ENCODE data around the gene CPLX1.

Gene CPLX1

DNA sequence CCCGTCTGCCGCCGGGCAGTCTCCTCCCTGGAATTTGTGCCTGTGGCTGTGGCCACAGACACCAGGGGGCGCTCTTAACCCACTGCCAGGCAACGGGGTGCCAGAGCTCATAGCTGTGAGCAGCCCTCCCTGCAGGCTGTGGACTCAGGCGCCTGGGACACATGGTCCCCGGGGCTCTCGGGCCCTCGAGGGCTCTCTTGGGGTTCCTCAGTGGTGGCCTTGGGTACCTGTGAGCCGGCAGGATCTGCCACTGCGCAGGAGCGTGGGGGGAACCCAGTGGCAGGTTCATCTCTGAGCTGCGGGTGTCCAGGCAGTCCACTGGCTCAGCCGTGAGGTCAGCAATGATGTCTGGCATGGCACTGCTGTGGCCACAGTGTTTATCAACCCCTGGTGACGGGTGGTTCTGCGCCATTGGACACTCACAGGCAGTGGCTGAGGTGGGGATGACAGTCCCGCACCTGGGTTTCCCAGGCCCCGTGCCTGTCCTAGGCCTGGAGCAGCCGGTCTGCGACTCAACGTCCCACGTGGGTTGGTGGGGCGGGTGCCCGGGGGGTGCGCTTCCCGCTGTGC is 83.1 kb downstream of the CPLX1 start:
- TF ChIP-seq, protein P1, sequence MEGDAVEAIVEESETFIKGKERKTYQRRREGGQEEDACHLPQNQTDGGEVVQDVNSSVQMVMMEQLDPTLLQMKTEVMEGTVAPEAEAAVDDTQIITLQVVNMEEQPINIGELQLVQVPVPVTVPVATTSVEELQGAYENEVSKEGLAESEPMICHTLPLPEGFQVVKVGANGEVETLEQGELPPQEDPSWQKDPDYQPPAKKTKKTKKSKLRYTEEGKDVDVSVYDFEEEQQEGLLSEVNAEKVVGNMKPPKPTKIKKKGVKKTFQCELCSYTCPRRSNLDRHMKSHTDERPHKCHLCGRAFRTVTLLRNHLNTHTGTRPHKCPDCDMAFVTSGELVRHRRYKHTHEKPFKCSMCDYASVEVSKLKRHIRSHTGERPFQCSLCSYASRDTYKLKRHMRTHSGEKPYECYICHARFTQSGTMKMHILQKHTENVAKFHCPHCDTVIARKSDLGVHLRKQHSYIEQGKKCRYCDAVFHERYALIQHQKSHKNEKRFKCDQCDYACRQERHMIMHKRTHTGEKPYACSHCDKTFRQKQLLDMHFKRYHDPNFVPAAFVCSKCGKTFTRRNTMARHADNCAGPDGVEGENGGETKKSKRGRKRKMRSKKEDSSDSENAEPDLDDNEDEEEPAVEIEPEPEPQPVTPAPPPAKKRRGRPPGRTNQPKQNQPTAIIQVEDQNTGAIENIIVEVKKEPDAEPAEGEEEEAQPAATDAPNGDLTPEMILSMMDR (IDR thresholded peaks at IDR 0.05), result peak; percentile 86
- H3K9me3 Mint-ChIP-seq, result peaks cover 12% of the 10 kb centered on the region
- peaks cover 19% of the 10 kb centered on the region for H3K4me1 Mint-ChIP-seq
- DNase-seq, result peak; percentile 74
- H3K36me3 Mint-ChIP-seq (ENCODE audit: low read depth), result peaks cover 53% of the 10 kb centered on the region
- no peak overlapping the region for H3K4me3 Mint-ChIP-seq
- H3K27me3 Mint-ChIP-seq (ENCODE audit: low read depth, poor library complexity), result peaks cover 7% of the 10 kb centered on the region
- no peak overlapping the region for H3K27ac Mint-ChIP-seq

DNA sequence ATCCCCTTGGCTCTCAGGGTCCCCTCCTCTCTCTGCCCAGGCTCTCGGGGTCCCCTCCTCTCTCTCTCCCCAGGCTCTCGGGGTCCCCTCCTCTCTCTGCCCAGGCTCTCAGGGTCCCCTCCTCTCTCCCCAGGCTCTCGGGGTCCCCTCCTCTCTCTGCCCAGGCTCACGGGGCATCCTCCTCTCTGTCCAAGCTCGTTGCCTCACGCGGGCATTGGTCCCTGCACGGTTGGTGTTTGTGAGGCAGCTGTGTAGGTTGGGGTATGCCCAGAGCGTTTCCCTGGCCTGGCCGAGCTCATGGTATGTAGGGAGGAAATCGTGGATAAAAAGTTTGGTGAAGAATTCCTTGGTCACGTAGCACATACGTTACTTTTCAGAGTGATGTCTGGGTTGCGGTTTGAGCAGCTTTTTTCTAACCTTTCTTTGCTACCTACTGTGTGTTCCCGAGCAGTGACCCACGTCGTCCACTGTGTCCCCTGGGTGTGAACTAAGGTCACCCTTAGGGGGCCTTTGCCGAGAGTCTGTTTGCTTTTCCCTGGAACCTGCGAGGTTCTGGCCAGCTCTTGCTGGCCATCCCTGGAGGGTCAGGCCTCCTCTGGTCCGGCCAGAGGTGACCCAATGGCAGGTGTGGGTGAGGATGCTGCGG is 83.7 kb downstream of the CPLX1 start:
- Mint-ChIP-seq H3K27ac (peak overlapping the region; percentile 72), H3K4me1 (peaks cover 17% of the 10 kb centered on the region), H3K9me3 (peaks cover 10% of the 10 kb centered on the region), H3K27me3 (ENCODE audit: low read depth, poor library complexity) (peaks cover 7% of the 10 kb centered on the region), H3K4me3 (no peak overlapping the region), H3K36me3 (ENCODE audit: low read depth) (peaks cover 55% of the 10 kb centered on the region)
- DNase-seq, result no peak
- TF ChIP-seq, protein P1 (IDR thresholded peaks at IDR 0.05), result no peak

DNA sequence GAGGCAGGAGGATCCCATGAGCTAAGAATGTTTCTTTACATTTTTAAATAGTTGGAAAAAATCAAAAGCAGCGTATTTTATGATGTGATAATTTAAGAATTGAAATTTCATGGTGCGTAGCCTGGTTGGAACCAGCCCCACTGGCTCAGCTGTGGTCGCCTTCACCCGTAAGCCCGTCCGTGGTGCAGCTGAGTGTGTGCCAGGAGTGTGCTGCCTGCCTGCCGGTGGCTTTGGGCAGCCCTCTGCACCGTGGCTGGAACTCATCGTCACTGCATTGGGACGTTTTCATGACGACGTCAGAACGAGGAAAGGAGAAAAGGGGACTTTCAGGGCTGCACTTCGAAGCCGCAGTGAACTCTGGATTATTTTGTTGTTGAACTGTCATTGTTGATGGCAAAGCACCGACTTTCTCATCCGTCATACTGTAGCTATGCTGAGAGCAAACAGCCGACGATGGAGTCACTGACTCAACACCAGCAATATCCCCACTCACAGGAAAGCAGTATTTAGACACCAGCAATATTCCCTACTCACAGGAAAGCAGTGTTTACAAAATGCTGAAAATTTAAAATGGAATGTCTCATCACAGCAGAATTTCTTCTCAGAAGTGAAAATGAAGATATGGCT is 85.2 kb downstream of the CPLX1 start:
- DNase-seq, result no peak

DNA sequence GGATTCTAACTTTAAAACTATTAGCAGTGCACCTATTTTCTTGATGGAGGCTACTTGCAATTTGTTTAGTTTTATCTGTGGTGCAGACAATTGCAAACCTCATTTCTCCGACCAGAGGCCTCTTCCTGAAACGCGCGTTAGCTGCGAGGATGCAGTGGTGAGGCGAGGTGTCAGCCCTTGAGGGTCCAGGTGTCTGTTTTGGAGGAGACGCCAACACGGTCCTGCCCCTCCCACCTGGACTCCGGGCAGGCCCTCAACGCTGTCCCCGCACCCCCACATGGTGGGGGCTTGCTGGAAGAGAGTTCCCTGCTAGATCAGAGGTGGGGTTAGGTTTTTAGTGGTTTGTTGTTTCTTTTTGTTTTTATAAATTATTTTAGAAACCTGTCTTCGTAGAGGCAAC is 85.9 kb downstream of the CPLX1 start:
- Mint-ChIP-seq H3K9me3 (peaks cover 10% of the 10 kb centered on the region), H3K27me3 (ENCODE audit: low read depth, poor library complexity) (peaks cover 7% of the 10 kb centered on the region), H3K4me3 (no peak overlapping the region), H3K36me3 (ENCODE audit: low read depth) (peaks cover 64% of the 10 kb centered on the region), H3K4me1 (peaks cover 17% of the 10 kb centered on the region), H3K27ac (no peak overlapping the region)
- no peak for DNase-seq
- TF ChIP-seq, protein P1 (IDR thresholded peaks at IDR 0.05), result no peak

More for the DNA sequence above, 85.2 kb downstream of the CPLX1 start:
- Mint-ChIP-seq H3K4me3 (no peak overlapping the region), H3K9me3 (peaks cover 10% of the 10 kb centered on the region), H3K4me1 (peaks cover 17% of the 10 kb centered on the region), H3K27ac (peak overlapping the region; percentile 66), H3K36me3 (ENCODE audit: low read depth) (peaks cover 56% of the 10 kb centered on the region), H3K27me3 (ENCODE audit: low read depth, poor library complexity) (peaks cover 7% of the 10 kb centered on the region)
- TF ChIP-seq, protein P1 (IDR thresholded peaks at IDR 0.05), result no peak

DNA sequence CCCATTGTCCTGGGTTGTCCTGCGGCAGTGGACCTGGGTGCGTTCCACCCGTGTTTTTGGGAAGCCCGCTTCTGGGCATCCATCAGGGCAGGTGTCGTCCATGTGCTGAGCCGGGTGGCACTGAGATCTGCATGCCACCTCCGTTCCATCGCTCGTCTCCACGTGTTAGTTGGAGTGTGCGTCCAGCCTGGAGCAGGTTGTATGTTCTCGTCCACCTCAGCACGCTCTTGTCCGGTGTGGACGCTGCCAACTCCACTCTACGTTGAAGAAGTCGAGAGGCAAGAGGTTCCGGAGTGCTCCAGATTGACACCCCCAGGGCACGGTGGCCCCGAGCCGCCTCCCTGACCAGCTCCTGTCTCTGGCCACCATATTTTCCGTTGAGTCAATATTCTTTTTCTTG is 86.4 kb downstream of the CPLX1 start:
- H3K27ac Mint-ChIP-seq, result no peak overlapping the region
- H3K4me3 Mint-ChIP-seq, result no peak overlapping the region
- H3K36me3 Mint-ChIP-seq (ENCODE audit: low read depth), result peaks cover 67% of the 10 kb centered on the region
- peaks cover 7% of the 10 kb centered on the region for H3K27me3 Mint-ChIP-seq (ENCODE audit: low read depth, poor library complexity)
- peaks cover 10% of the 10 kb centered on the region for H3K9me3 Mint-ChIP-seq
- TF ChIP-seq, protein P1 (IDR thresholded peaks at IDR 0.05), result no peak
- no peak for DNase-seq
- peaks cover 17% of the 10 kb centered on the region for H3K4me1 Mint-ChIP-seq
